Measurements from ENCODE around the gene BTBD2. TPM values are rescaled to one million over a fixed set of nuclear protein-coding genes. Genes with fewer than 3 reads are reported as not detected.

The BTBD2 gene
- total and polyA plus RNA-seq, 10 of the 15 experiments (the other 5 are each of a cell fraction or from before 2014, with no cell fraction given) = 0.13 to 66.2 (median 10.4) TPM

DNA sequence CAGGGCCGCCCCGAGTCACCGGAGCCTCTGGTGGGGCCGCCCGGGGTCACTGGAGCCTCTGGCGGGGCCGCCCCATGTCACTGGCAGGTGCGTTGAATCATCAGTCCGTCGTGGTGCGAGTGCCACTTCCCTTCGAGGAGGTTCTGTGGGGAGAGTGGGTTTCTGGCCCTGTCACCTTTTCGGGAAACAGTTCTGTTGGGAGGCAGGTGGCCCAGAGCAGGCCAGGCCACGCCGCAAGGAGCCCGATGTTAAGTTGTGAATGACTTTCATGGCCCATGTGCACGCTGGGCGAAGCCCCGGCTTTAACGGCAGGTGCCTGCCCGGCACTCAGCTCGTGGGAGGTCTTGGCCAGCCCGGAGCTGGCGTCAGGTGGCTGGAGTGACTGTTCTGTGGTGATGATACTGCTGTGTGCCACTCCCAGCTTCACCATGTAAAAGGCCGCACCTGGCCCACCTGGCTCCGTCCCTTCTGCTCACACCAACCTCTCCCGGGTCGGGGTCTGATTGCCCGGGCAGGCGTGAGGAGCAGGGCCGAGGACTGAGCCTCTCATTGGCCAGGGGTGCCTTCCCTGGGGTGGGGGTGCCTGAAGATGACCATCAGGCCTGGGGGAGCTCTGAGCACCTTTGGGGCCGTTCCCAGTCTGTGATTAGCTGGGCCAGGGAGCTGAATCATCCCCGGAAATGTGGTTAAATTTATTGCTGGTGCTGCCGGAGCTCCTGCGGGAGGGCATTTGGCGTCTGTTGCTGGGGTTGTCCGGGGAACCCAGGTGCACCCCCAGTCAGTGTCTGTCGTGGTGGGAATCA, 45.3 kb downstream of the BTBD2 start:
- peaks cover 5% of the 10 kb centered on the region for H3K79me2 ChIP-seq (ENCODE audit: control insufficient read depth, insufficient read depth, low read length)
- in situ Hi-C loops (cut with MboI) (no loop called here), intact Hi-C loops (cut with micrococcal nuclease; ENCODE audit: unreplicated experiment) (no loop called here)
- WGBS (ENCODE audit: insufficient coverage, insufficient replicate concordance, low lambda C conversion rate, missing lambda C conversion rate) = 94% methylated on average over 38 of the region's 38 CpGs
- peaks cover 8 to 19% of the 10 kb centered on the region in 2 experiments; a peak in 3 of 4 replicates for H3K36me3 ChIP-seq (ENCODE audit: control insufficient read depth in 2 of 2, insufficient read depth in 2 of 2, low read length in 1 of 2)
- no peaks in the 10 kb centered on the region; a peak in 1 of 4 replicates for H3K27me3 ChIP-seq (replicated peaks in 1 of 2; ENCODE audit: control insufficient read depth in 2 of 2, insufficient read depth in 2 of 2, low read length in 1 of 2)
- H2AFZ ChIP-seq (ENCODE audit: control insufficient read depth, low read depth, low read length) = no peak overlapping the region
- no TSS peak for BruUV-seq (replicated peaks)
- TF ChIP-seq JUNB (IDR thresholded peaks at IDR 0.05) = no peak
- TF ChIP-seq, protein P1, sequence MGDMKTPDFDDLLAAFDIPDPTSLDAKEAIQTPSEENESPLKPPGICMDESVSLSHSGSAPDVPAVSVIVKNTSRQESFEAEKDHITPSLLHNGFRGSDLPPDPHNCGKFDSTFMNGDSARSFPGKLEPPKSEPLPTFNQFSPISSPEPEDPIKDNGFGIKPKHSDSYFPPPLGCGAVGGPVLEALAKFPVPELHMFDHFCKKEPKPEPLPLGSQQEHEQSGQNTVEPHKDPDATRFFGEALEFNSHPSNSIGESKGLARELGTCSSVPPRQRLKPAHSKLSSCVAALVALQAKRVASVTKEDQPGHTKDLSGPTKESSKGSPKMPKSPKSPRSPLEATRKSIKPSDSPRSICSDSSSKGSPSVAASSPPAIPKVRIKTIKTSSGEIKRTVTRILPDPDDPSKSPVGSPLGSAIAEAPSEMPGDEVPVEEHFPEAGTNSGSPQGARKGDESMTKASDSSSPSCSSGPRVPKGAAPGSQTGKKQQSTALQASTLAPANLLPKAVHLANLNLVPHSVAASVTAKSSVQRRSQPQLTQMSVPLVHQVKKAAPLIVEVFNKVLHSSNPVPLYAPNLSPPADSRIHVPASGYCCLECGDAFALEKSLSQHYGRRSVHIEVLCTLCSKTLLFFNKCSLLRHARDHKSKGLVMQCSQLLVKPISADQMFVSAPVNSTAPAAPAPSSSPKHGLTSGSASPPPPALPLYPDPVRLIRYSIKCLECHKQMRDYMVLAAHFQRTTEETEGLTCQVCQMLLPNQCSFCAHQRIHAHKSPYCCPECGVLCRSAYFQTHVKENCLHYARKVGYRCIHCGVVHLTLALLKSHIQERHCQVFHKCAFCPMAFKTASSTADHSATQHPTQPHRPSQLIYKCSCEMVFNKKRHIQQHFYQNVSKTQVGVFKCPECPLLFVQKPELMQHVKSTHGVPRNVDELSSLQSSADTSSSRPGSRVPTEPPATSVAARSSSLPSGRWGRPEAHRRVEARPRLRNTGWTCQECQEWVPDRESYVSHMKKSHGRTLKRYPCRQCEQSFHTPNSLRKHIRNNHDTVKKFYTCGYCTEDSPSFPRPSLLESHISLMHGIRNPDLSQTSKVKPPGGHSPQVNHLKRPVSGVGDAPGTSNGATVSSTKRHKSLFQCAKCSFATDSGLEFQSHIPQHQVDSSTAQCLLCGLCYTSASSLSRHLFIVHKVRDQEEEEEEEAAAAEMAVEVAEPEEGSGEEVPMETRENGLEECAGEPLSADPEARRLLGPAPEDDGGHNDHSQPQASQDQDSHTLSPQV (IDR thresholded peaks at IDR 0.05) = no peak
- no peak for TF ChIP-seq EED (IDR thresholded peaks at IDR 0.05; ENCODE audit: low read depth)
- H3K27ac ChIP-seq (ENCODE audit: control insufficient read depth, insufficient read depth) = no peak overlapping the region
- SMC1A ChIA-PET (ENCODE audit: uncharacterized antibody, unreplicated experiment) = no interaction called here
- no peak overlapping the region for H3K4me2 ChIP-seq (ENCODE audit: control insufficient read depth, insufficient read depth)
- CTCF ChIA-PET = no interaction called here
- no peak overlapping the region for H3K4me3 ChIP-seq
- ATAC-seq (no peak), FAIRE-seq (no peak), DNase-seq (ENCODE audit: low read depth, low spot score) (no peak)
- RAD21 ChIA-PET (ENCODE audit: unreplicated experiment) = no interaction called here
- POLR2A ChIA-PET = no interaction called here
- H3K9ac ChIP-seq (ENCODE audit: control insufficient read depth, insufficient read depth, low read length) = no peak overlapping the region
- H3K9me3 ChIP-seq (replicated peaks; ENCODE audit: control insufficient read depth, insufficient read depth, low read length) = no peaks in the 10 kb centered on the region
- H3K4me1 ChIP-seq (ENCODE audit: control insufficient read depth, insufficient read depth, low read length) = no peaks in the 10 kb centered on the region
- peaks cover 3% of the 10 kb centered on the region; the same call in 1 of the 2 replicates for H4K20me1 ChIP-seq (ENCODE audit: control insufficient read depth, insufficient read depth)
